ENCODE measurements around the gene GPR45. TPM values are rescaled to one million over a fixed set of nuclear protein-coding genes. Genes with fewer than 3 reads are reported as not detected.
"Not testable (repeated sequence)": the region's sequence is repeated elsewhere in the genome, so short reads cannot be mapped to it uniquely, and the experiment has no call there.

Gene GPR45
- polyA plus RNA-seq, 2 donors = not detected

DNA sequence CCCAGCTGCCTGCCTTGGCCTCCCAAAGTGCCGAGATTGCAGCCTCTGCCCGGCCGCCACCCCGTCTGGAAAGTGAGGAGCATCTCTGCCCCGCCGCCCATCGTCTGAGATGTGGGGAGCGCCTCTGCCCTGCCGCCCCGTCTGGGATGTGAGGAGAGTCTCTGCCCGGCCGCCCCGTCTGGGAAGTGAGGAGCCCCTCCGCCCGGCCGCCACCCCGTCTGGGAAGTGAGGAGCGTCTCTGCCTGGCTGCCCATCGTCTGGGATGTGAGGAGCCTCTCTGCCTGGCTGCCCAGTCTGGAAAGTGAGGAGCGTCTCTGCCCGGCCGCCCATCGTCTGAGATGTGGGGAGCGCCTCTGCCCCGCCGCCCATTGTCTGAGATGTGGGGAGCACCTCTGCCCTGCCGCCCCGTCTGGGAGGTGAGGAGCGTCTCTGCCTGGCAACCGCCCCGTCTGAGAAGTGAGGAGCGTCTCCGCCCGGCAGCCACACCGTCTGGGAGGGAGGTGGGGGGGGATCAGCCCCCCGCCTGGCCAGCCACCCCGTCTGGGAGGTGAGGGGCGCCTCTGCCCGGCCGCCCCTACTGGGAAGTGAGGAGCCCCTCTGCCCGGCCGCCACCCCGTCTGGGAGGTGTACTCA is 9.6 kb downstream of the GPR45 start:
- H3K27me3 ChIP-seq (ENCODE audit: control insufficient read depth in 1 of 2, insufficient read depth in 2 of 2, low read length in 2 of 2); H3K27ac ChIP-seq (ENCODE audit: low read depth in 2 of 2, low read length in 1 of 2); H3K36me3 ChIP-seq (ENCODE audit: control insufficient read depth in 2 of 2, insufficient read depth in 2 of 2, low read length in 1 of 2); H3K4me1 ChIP-seq (ENCODE audit: control insufficient read depth in 2 of 2, insufficient read depth in 2 of 2, low read length in 1 of 2); H3K9me3 ChIP-seq (ENCODE audit: control insufficient read depth in 2 of 2, insufficient read depth in 1 of 2, low read depth in 1 of 2, low read length in 1 of 2); H3K4me3 ChIP-seq (ENCODE audit: low read depth in 1 of 2, low read length in 2 of 2): not testable (repeated sequence)
- WGBS, 2 donors = 95 to 97% methylated on average over 39 to 43 of the region's 43 CpGs

DNA sequence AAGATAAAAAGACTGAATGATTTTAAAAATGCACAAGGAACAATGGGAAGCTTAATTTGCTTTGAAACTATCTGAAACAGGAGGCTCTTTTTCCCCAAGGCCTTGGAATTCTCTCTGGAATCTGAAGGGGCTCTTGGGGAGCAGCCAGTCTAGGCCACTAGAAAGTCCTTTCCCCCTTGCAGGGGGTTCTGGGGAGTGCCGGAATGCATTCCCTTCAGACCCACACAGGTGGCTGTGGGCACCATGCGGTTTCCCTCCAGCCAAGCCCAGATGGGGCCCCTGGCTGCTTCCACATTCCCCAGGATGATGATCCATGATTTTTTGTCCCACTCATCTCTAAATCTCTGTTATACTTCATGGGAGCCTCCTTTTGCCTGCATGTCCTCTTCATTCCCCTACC is 10.7 kb downstream of the GPR45 start:
- H3K27ac ChIP-seq (ENCODE audit: low read depth in 2 of 2, low read length in 1 of 2) = no peak overlapping the region
- no peaks in the 10 kb centered on the region for H3K27me3 ChIP-seq (ENCODE audit: control insufficient read depth in 1 of 2, insufficient read depth in 2 of 2, low read length in 2 of 2)
- no peaks in the 10 kb centered on the region for H3K36me3 ChIP-seq (ENCODE audit: control insufficient read depth in 2 of 2, insufficient read depth in 2 of 2, low read length in 1 of 2)
- peaks cover 0 to 4% of the 10 kb centered on the region in 2 donors for H3K4me1 ChIP-seq (ENCODE audit: control insufficient read depth in 2 of 2, insufficient read depth in 2 of 2, low read length in 1 of 2)
- WGBS, 2 donors = 87 to 96% methylated on average over 2 of the region's 2 CpGs
- no peak overlapping the region for H3K4me3 ChIP-seq (ENCODE audit: low read depth in 1 of 2, low read length in 2 of 2)
- no peaks in the 10 kb centered on the region for H3K9me3 ChIP-seq (ENCODE audit: control insufficient read depth in 2 of 2, insufficient read depth in 1 of 2, low read depth in 1 of 2, low read length in 1 of 2)

GRCh38 chr2:105254531-105255210 is 13.1 kb downstream of the GPR45 start:
- H3K4me1 ChIP-seq (ENCODE audit: control insufficient read depth in 2 of 2, insufficient read depth in 2 of 2, low read length in 1 of 2) = peaks cover 0 to 3% of the 10 kb centered on the region in 2 donors
- no peak overlapping the region for H3K4me3 ChIP-seq (ENCODE audit: low read depth in 1 of 2, low read length in 2 of 2)
- no peaks in the 10 kb centered on the region for H3K9me3 ChIP-seq (ENCODE audit: control insufficient read depth in 2 of 2, insufficient read depth in 1 of 2, low read depth in 1 of 2, low read length in 1 of 2)
- H3K27me3 ChIP-seq (ENCODE audit: control insufficient read depth in 1 of 2, insufficient read depth in 2 of 2, low read length in 2 of 2) = no peaks in the 10 kb centered on the region
- WGBS, 2 donors = 85 to 88% methylated on average over 5 of the region's 5 CpGs
- H3K27ac ChIP-seq (ENCODE audit: low read depth in 2 of 2, low read length in 1 of 2) = no peak overlapping the region
- H3K36me3 ChIP-seq (ENCODE audit: control insufficient read depth in 2 of 2, insufficient read depth in 2 of 2, low read length in 1 of 2) = no peaks in the 10 kb centered on the region

GRCh38 chr2:105255979-105256378 is 14.4 kb downstream of the GPR45 start:
- Histone ChIP-seq H3K4me3 (ENCODE audit: low read depth in 1 of 2, low read length in 2 of 2) (no peak overlapping the region), H3K36me3 (ENCODE audit: control insufficient read depth in 2 of 2, insufficient read depth in 2 of 2, low read length in 1 of 2) (no peaks in the 10 kb centered on the region), H3K9me3 (ENCODE audit: control insufficient read depth in 2 of 2, insufficient read depth in 1 of 2, low read depth in 1 of 2, low read length in 1 of 2) (no peaks in the 10 kb centered on the region), H3K4me1 (ENCODE audit: control insufficient read depth in 2 of 2, insufficient read depth in 2 of 2, low read length in 1 of 2) (no peaks in the 10 kb centered on the region), H3K27ac (ENCODE audit: low read depth in 2 of 2, low read length in 1 of 2) (no peak overlapping the region), H3K27me3 (ENCODE audit: control insufficient read depth in 1 of 2, insufficient read depth in 2 of 2, low read length in 2 of 2) (no peaks in the 10 kb centered on the region)
- WGBS, 2 donors = 89 to 96% methylated on average over 2 of the region's 2 CpGs

DNA sequence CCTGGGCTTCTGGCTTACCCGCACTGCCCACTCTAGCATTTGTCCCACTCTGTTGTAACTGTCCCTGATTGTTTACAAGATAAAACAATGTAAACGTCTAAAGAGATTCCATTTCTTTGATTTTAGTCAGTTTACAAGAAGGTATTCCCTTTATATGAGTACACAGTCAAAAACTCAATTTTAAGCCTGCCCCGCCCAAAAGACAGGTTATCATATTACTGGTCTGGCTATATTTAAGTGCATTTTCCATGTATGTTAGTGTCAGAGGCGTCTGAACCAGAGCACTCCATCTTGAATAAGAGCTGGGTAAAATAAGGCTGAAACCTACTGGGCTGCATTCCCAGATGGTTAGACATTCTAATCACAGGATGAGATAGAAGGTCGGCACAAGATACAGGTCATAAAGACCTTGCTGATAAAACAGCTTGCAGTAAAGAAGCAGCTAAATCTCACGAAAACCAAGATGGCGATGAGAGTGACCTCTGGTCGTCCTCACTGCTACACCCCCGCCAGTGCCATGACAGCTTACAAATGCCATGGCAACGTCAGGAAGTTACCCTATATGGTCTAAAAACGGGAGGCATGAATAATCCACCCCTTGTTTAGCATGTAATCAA is 15.0 kb downstream of the GPR45 start:
- no peaks in the 10 kb centered on the region for H3K36me3 ChIP-seq (ENCODE audit: control insufficient read depth in 2 of 2, insufficient read depth in 2 of 2, low read length in 1 of 2)
- H3K4me1 ChIP-seq (ENCODE audit: control insufficient read depth in 2 of 2, insufficient read depth in 2 of 2, low read length in 1 of 2) = no peaks in the 10 kb centered on the region
- H3K27ac ChIP-seq (ENCODE audit: low read depth in 2 of 2, low read length in 1 of 2) = no peak overlapping the region
- no peaks in the 10 kb centered on the region for H3K27me3 ChIP-seq (ENCODE audit: control insufficient read depth in 1 of 2, insufficient read depth in 2 of 2, low read length in 2 of 2)
- H3K4me3 ChIP-seq (ENCODE audit: low read depth in 1 of 2, low read length in 2 of 2) = no peak overlapping the region
- no peaks in the 10 kb centered on the region for H3K9me3 ChIP-seq (ENCODE audit: control insufficient read depth in 2 of 2, insufficient read depth in 1 of 2, low read depth in 1 of 2, low read length in 1 of 2)
- WGBS, 2 donors = 71 to 75% methylated on average over 11 of the region's 11 CpGs

DNA sequence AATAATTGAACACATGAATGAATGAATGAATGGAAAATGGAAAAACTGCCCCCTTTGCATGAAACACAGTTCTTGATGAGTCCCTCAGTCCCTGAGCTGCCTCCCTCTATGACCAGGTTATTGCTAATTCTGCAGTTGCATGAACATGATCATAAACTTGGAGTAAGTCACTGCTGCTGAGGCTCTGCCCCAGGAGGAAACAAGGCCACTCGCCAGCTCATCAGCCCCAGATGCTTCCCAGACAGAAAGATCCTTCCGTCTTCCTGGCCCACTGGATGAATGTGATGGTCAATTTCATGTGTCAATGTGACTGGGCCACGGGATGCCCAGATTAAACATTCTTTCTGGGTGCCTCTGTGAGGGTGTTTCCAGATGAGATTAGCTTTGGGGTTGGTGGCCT is 16.4 kb downstream of the GPR45 start:
- Histone ChIP-seq H3K36me3 (ENCODE audit: control insufficient read depth in 2 of 2, insufficient read depth in 2 of 2, low read length in 1 of 2) (peaks cover 0 to 5% of the 10 kb centered on the region in 2 donors), H3K9me3 (ENCODE audit: control insufficient read depth in 2 of 2, insufficient read depth in 1 of 2, low read depth in 1 of 2, low read length in 1 of 2) (no peaks in the 10 kb centered on the region), H3K4me3 (ENCODE audit: low read depth in 1 of 2, low read length in 2 of 2) (no peak overlapping the region), H3K27me3 (ENCODE audit: control insufficient read depth in 1 of 2, insufficient read depth in 2 of 2, low read length in 2 of 2) (no peaks in the 10 kb centered on the region), H3K27ac (ENCODE audit: low read depth in 2 of 2, low read length in 1 of 2) (no peak overlapping the region), H3K4me1 (ENCODE audit: control insufficient read depth in 2 of 2, insufficient read depth in 2 of 2, low read length in 1 of 2) (no peaks in the 10 kb centered on the region)
- WGBS, 2 donors = 82 to 87% methylated on average over 3 of the region's 3 CpGs

DNA sequence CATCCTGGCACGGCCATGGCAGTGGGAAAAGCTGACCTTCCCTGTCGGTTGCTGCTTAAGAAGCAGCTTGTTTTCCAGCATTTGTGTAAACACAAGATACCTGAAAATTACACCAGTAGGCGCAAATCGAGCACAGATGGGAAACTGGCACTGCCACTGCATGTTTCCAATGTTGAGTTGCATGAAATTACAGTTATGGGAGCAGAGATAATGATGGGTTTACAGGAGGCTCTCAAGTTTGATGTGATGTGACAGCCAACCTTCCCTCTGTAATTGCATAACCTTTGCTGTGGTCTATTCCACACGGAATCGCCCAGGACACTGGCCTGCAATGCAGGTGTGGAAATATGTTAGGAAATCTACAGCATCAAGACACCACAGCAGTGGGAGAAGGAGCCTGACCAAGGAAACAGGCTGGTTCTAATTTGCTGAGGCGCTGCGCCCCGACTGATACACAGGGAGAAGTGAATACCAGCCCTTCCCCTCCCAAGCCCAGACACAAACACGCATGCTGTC is 17.4 kb downstream of the GPR45 start:
- no peak overlapping the region for H3K4me3 ChIP-seq (ENCODE audit: low read depth in 1 of 2, low read length in 2 of 2)
- H3K27me3 ChIP-seq (ENCODE audit: control insufficient read depth in 1 of 2, insufficient read depth in 2 of 2, low read length in 2 of 2) = no peaks in the 10 kb centered on the region
- peaks cover 0 to 5% of the 10 kb centered on the region in 2 donors for H3K36me3 ChIP-seq (ENCODE audit: control insufficient read depth in 2 of 2, insufficient read depth in 2 of 2, low read length in 1 of 2)
- H3K9me3 ChIP-seq (ENCODE audit: control insufficient read depth in 2 of 2, insufficient read depth in 1 of 2, low read depth in 1 of 2, low read length in 1 of 2) = no peaks in the 10 kb centered on the region
- WGBS, 2 donors = 78 to 85% methylated on average over 10 of the region's 10 CpGs
- H3K4me1 ChIP-seq (ENCODE audit: control insufficient read depth in 2 of 2, insufficient read depth in 2 of 2, low read length in 1 of 2) = no peaks in the 10 kb centered on the region
- H3K27ac ChIP-seq (ENCODE audit: low read depth in 2 of 2, low read length in 1 of 2) = no peak overlapping the region

DNA sequence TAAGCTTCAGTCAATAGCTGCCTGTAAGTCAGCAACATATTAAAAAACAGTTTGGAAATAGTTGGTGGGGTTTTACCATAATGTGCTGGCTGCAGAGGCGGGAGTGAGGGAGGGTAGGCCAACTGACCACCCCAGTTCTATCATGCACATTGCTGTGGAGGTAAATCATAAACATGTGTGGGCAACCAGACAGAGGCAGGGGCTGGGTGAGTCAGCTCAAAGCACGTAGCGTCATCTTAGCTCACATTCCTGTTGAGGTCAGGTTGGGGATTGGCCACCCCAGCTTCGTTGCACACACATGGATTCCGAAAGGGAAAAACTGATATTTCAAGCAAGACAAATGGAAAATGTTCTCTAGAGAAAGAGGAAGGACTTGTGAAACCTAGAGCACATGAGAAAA is 19.5 kb downstream of the GPR45 start:
- Histone ChIP-seq H3K9me3 (ENCODE audit: control insufficient read depth in 2 of 2, insufficient read depth in 1 of 2, low read depth in 1 of 2, low read length in 1 of 2) (no peaks in the 10 kb centered on the region), H3K4me3 (ENCODE audit: low read depth in 1 of 2, low read length in 2 of 2) (no peak overlapping the region), H3K27me3 (ENCODE audit: control insufficient read depth in 1 of 2, insufficient read depth in 2 of 2, low read length in 2 of 2) (no peaks in the 10 kb centered on the region), H3K36me3 (ENCODE audit: control insufficient read depth in 2 of 2, insufficient read depth in 2 of 2, low read length in 1 of 2) (peaks cover 0 to 8% of the 10 kb centered on the region in 2 donors), H3K4me1 (ENCODE audit: control insufficient read depth in 2 of 2, insufficient read depth in 2 of 2, low read length in 1 of 2) (no peaks in the 10 kb centered on the region), H3K27ac (ENCODE audit: low read depth in 2 of 2, low read length in 1 of 2) (no peak overlapping the region)
- 73 to 79% methylated on average over 5 of the region's 5 CpGs for WGBS, 2 donors

DNA sequence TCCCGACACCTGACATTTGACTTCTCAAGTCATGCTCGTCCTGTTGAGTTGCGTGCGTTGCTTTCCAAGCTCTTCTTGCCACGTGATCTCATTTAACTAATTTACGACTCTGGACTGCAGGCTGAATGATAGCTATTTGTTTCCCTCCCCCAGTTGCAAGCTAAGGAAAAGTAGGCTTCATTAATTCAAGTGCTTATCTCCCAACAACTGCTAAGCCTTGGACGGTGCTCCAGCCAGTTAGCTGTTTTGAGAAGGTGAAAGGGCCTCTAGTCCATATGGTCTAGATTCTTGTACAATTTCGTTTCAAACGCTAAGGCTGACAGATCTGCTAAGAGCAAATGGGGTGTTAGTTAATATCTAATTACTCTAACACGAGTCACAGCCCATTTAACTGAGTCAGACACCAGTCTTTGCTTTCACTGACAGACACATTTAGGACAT is 21.1 kb downstream of the GPR45 start:
- no peak overlapping the region for H3K27ac ChIP-seq (ENCODE audit: low read depth in 2 of 2, low read length in 1 of 2)
- H3K4me3 ChIP-seq (ENCODE audit: low read depth in 1 of 2, low read length in 2 of 2) = no peak overlapping the region
- no peaks in the 10 kb centered on the region for H3K9me3 ChIP-seq (ENCODE audit: control insufficient read depth in 2 of 2, insufficient read depth in 1 of 2, low read depth in 1 of 2, low read length in 1 of 2)
- H3K27me3 ChIP-seq (ENCODE audit: control insufficient read depth in 1 of 2, insufficient read depth in 2 of 2, low read length in 2 of 2) = no peaks in the 10 kb centered on the region
- 84 to 85% methylated on average over 10 of the region's 10 CpGs for WGBS, 2 donors
- H3K36me3 ChIP-seq (ENCODE audit: control insufficient read depth in 2 of 2, insufficient read depth in 2 of 2, low read length in 1 of 2) = peaks cover 8 to 16% of the 10 kb centered on the region in 2 donors
- H3K4me1 ChIP-seq (ENCODE audit: control insufficient read depth in 2 of 2, insufficient read depth in 2 of 2, low read length in 1 of 2) = no peaks in the 10 kb centered on the region
